Measurements from ENCODE around the gene SPNS3. TPM values are rescaled to one million over a fixed set of nuclear protein-coding genes. Genes with fewer than 3 reads are reported as not detected.

The SPNS3 gene
- total RNA-seq, 5 donors from 2014 or later (not counting 1 experiment from before 2014, with no cell fraction given): 2.3 to 5.4 (median 4.6) TPM

- Mint-ChIP-seq H3K9me3 (no peaks in the 10 kb centered on the region), H3K27ac (no peak overlapping the region), H3K36me3 (no peaks in the 10 kb centered on the region), H3K4me3 (no peak overlapping the region), H3K4me1 (peaks cover 4% of the 10 kb centered on the region in 3 donors), H3K27me3 (no peaks in the 10 kb centered on the region)
- Histone ChIP-seq H3K36me3 (ENCODE audit: control insufficient read depth in 2 of 2, extremely low read depth in 1 of 2, insufficient read depth in 1 of 2, low read length in 1 of 2) (no peaks in the 10 kb centered on the region), H3K27me3 (replicated peaks in 1 of 2; ENCODE audit: control insufficient read depth in 2 of 2, extremely low read depth in 1 of 2, insufficient read depth in 2 of 2, low read length in 1 of 2) (peaks cover 0 to 20% of the 10 kb centered on the region in 2 experiments), H3K9me3 (no peaks in the 10 kb centered on the region), H3K4me1 (ENCODE audit: control insufficient read depth in 1 of 2, extremely low read depth in 1 of 2, insufficient read depth in 2 of 2, low read length in 2 of 2) (peaks cover 0 to 2% of the 10 kb centered on the region in 2 experiments), H3K27ac (ENCODE audit: low read length) (no peak overlapping the region), H3K4me3 (ENCODE audit: control insufficient read depth in 1 of 2, extremely low read depth in 1 of 2, low read length in 1 of 2) (no peak overlapping the region)
- WGBS (ENCODE audit: insufficient coverage): 92% methylated on average over 4 of the region's 5 CpGs
- CTCF ChIA-PET: no interaction called here
- DNase-seq (no peak), ATAC-seq (replicated peaks in 1 of 4) (no peak)
- POLR2A ChIA-PET: no interaction called here
These were observed 81.8 kb downstream of the SPNS3 start for GRCh38 chr17:4515501-4515900.

DNA sequence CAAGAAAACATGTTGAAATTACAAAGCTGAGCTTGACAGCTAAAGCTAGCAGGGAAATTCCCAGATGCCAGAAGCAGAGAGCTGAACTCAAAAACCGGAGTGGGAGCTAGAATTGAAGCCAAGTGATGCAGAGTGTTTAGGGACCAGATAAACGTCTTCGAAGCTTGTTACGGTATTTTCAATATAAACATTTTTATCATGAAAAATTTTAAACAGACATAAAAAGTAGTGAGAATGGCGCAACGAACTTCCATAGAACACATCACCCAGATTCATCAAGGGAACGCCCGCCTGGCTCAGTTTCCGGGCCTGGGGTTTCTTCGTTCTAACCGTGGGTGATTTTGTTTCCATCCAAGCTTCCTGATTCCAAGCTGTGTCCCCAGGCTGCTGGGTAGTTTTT, 83.0 kb downstream of the SPNS3 start:
- no peaks in the 10 kb centered on the region for H3K36me3 Mint-ChIP-seq
- no peak overlapping the region for H3K27ac Mint-ChIP-seq
- CTCF ChIA-PET: interaction anchor here in 1 of 2 donors (0.6 kb wide), 1 partner anchor 1073 kb away, joined by 3 read pairs; no protein-coding TSS in a partner anchor

DNA sequence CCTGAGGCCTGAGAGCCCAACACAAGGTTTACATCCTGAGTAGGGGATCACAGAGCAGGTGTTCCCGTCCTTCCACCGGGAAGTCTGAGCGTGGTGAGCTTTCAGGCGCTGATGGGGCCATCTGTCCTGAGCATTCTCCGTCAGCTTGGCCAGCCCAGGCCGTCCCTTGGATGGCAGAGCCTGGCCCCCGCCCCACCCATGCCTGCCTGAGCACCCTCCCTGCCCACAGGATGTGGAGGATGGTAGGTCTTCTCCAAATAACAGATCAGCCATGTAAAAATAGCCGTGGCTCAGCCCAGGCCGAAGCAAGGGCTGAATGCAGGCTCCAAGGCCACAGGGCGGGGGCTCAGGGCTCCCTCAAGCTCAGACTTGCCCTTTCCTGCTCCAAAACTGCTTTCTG, 85.2 kb downstream of the SPNS3 start:
- WGBS (ENCODE audit: insufficient coverage): 74% methylated on average over 6 of the region's 10 CpGs
- Histone ChIP-seq H3K27ac (ENCODE audit: low read length) (no peak overlapping the region), H3K27me3 (replicated peaks in 1 of 2; ENCODE audit: control insufficient read depth in 2 of 2, extremely low read depth in 1 of 2, insufficient read depth in 2 of 2, low read length in 1 of 2) (peaks cover 0 to 20% of the 10 kb centered on the region in 2 experiments), H3K36me3 (ENCODE audit: control insufficient read depth in 2 of 2, extremely low read depth in 1 of 2, insufficient read depth in 1 of 2, low read length in 1 of 2) (no peaks in the 10 kb centered on the region), H3K9me3 (no peaks in the 10 kb centered on the region), H3K4me3 (ENCODE audit: control insufficient read depth in 1 of 2, extremely low read depth in 1 of 2, low read length in 1 of 2) (no peak overlapping the region), H3K4me1 (ENCODE audit: control insufficient read depth in 1 of 2, extremely low read depth in 1 of 2, insufficient read depth in 2 of 2, low read length in 2 of 2) (peaks cover 0 to 2% of the 10 kb centered on the region in 2 experiments)
- ChIA-PET CTCF (no interaction called here), POLR2A (no interaction called here)
- H3K9me3 Mint-ChIP-seq: no peaks in the 10 kb centered on the region
- ATAC-seq (replicated peaks in 1 of 4) (no peak), DNase-seq (no peak)
- H3K4me3 Mint-ChIP-seq: no peak overlapping the region
- no peaks in the 10 kb centered on the region for H3K36me3 Mint-ChIP-seq
- H3K27ac Mint-ChIP-seq: no peak overlapping the region
- H3K27me3 Mint-ChIP-seq: no peaks in the 10 kb centered on the region
- no peaks in the 10 kb centered on the region for H3K4me1 Mint-ChIP-seq

More for the DNA sequence above, 83.0 kb downstream of the SPNS3 start:
- Histone ChIP-seq H3K9me3 (no peaks in the 10 kb centered on the region), H3K36me3 (ENCODE audit: control insufficient read depth in 2 of 2, extremely low read depth in 1 of 2, insufficient read depth in 1 of 2, low read length in 1 of 2) (no peaks in the 10 kb centered on the region), H3K27me3 (replicated peaks in 1 of 2; ENCODE audit: control insufficient read depth in 2 of 2, extremely low read depth in 1 of 2, insufficient read depth in 2 of 2, low read length in 1 of 2) (peaks cover 0 to 19% of the 10 kb centered on the region in 2 experiments), H3K27ac (ENCODE audit: low read length) (no peak overlapping the region), H3K4me1 (ENCODE audit: control insufficient read depth in 1 of 2, extremely low read depth in 1 of 2, insufficient read depth in 2 of 2, low read length in 2 of 2) (peaks cover 0 to 2% of the 10 kb centered on the region in 2 experiments), H3K4me3 (ENCODE audit: control insufficient read depth in 1 of 2, extremely low read depth in 1 of 2, low read length in 1 of 2) (no peak overlapping the region)
- H3K27me3 Mint-ChIP-seq: no peaks in the 10 kb centered on the region
- no peaks in the 10 kb centered on the region for H3K4me1 Mint-ChIP-seq
- ATAC-seq (replicated peaks in 1 of 4) (no peak), DNase-seq (no peak)
- WGBS (ENCODE audit: insufficient coverage): 92% methylated on average over 2 of the region's 11 CpGs
- POLR2A ChIA-PET: no interaction called here
- H3K4me3 Mint-ChIP-seq: no peak overlapping the region
- no peaks in the 10 kb centered on the region for H3K9me3 Mint-ChIP-seq

DNA sequence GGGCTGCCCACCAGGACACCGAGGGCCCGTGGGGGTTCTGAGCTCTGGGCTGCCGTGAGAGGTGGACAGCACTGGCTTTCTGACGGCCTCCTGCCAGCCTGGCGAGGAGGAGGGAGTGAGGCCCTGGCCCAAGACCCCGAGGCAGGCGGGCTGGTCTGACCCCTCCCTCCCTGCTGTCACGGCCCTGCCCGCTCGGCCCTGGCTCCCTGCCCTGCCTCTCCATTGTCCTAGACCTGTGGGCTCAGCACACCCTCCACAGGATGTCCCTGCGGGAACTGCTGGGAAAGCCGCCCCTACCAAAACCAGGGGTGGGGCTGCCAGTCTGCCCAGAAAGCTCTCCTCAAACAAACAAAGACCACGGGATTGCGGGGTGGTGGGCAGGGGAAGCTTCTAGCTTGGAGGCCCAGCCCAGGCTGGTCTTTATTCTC, 85.6 kb downstream of the SPNS3 start:
- Histone ChIP-seq H3K27ac (ENCODE audit: low read length) (no peak overlapping the region), H3K4me3 (ENCODE audit: control insufficient read depth in 1 of 2, extremely low read depth in 1 of 2, low read length in 1 of 2) (no peak overlapping the region), H3K36me3 (ENCODE audit: control insufficient read depth in 2 of 2, extremely low read depth in 1 of 2, insufficient read depth in 1 of 2, low read length in 1 of 2) (no peaks in the 10 kb centered on the region), H3K4me1 (ENCODE audit: control insufficient read depth in 1 of 2, extremely low read depth in 1 of 2, insufficient read depth in 2 of 2, low read length in 2 of 2) (peaks cover 0 to 2% of the 10 kb centered on the region in 2 experiments), H3K27me3 (replicated peaks in 1 of 2; ENCODE audit: control insufficient read depth in 2 of 2, extremely low read depth in 1 of 2, insufficient read depth in 2 of 2, low read length in 1 of 2) (peaks cover 0 to 18% of the 10 kb centered on the region in 2 experiments), H3K9me3 (no peaks in the 10 kb centered on the region)
- CTCF ChIA-PET: no interaction called here
- POLR2A ChIA-PET: no interaction called here
- H3K4me3 Mint-ChIP-seq: no peak overlapping the region
- DNase-seq: no peak
- H3K36me3 Mint-ChIP-seq: no peaks in the 10 kb centered on the region
- no peaks in the 10 kb centered on the region for H3K9me3 Mint-ChIP-seq
- no peak overlapping the region for H3K27ac Mint-ChIP-seq
- 92% methylated on average over 10 of the region's 14 CpGs for WGBS (ENCODE audit: insufficient coverage)
- H3K27me3 Mint-ChIP-seq: no peaks in the 10 kb centered on the region
- no peaks in the 10 kb centered on the region for H3K4me1 Mint-ChIP-seq
- no peak for ATAC-seq (replicated peaks in 1 of 4)

- H3K9me3 ChIP-seq: no peaks in the 10 kb centered on the region
- no peaks in the 10 kb centered on the region for H3K36me3 ChIP-seq (ENCODE audit: control insufficient read depth in 2 of 2, extremely low read depth in 1 of 2, insufficient read depth in 1 of 2, low read length in 1 of 2)
- Mint-ChIP-seq H3K36me3 (no peaks in the 10 kb centered on the region), H3K27me3 (no peaks in the 10 kb centered on the region), H3K4me3 (no peak overlapping the region), H3K4me1 (no peaks in the 10 kb centered on the region), H3K27ac (no peak overlapping the region), H3K9me3 (no peaks in the 10 kb centered on the region)
- H3K4me3 ChIP-seq (ENCODE audit: control insufficient read depth in 1 of 2, extremely low read depth in 1 of 2, low read length in 1 of 2): no peak overlapping the region
- CTCF ChIA-PET: no interaction called here
- ATAC-seq (replicated peaks in 1 of 4) (no peak), DNase-seq (no peak)
- H3K4me1 ChIP-seq (ENCODE audit: control insufficient read depth in 1 of 2, extremely low read depth in 1 of 2, insufficient read depth in 2 of 2, low read length in 2 of 2): peaks cover 0 to 2% of the 10 kb centered on the region in 2 experiments
- peaks cover 0 to 18% of the 10 kb centered on the region in 2 experiments for H3K27me3 ChIP-seq (replicated peaks in 1 of 2; ENCODE audit: control insufficient read depth in 2 of 2, extremely low read depth in 1 of 2, insufficient read depth in 2 of 2, low read length in 1 of 2)
- POLR2A ChIA-PET: no interaction called here
- 89% methylated on average over 12 of the region's 19 CpGs for WGBS (ENCODE audit: insufficient coverage)
- no peak overlapping the region for H3K27ac ChIP-seq (ENCODE audit: low read length)
These were observed 86.5 kb downstream of the SPNS3 start for GRCh38 chr17:4520060-4520893.

DNA sequence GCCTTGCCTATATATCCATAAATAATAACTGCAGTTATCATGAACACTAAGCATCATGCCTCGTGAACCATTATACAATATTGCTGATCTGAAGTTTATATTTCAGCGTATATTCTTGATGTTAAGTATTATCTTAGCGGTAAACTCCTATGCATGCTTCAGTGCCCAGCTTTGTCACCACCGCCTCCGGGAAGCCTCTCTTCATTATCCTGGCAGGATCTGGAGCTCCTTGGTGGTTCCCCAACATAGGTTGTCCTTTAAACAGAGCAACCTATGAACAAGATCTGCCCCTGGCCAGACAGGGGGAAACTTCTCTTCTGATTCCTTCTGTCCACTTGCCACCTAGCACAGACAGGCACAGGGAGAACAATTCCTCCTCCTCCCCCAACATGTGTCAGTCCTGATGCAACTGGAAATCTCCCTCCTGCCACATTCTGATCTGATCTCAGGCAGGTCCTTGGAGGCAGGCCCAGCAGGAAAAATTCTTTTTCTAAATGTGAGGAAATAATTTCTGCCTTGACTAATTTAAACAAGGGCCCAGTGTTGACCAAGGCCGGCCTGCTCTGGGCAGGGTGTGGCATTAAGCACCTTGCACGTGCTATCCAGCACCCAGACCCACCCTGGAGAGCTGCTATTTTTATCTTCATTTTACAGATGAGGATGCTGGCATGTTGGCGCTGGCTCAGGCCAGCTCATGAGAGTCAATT, 87.3 kb downstream of the SPNS3 start:
- H3K4me3 ChIP-seq (ENCODE audit: control insufficient read depth in 1 of 2, extremely low read depth in 1 of 2, low read length in 1 of 2): no peak overlapping the region

More for the DNA sequence above, 87.3 kb downstream of the SPNS3 start:
- DNase-seq (no peak), ATAC-seq (replicated peaks in 1 of 4) (no peak)
- 94% methylated on average over 3 of the region's 8 CpGs for WGBS (ENCODE audit: insufficient coverage)
- ChIA-PET POLR2A (interaction anchor here in 1 of 2 donors (0.6 kb wide), 1 partner anchor 780 kb away, joined by 6 read pairs; no protein-coding TSS in a partner anchor), CTCF (no interaction called here)
- no peaks in the 10 kb centered on the region for H3K9me3 Mint-ChIP-seq
- Histone ChIP-seq H3K9me3 (no peaks in the 10 kb centered on the region), H3K27me3 (replicated peaks in 1 of 2; ENCODE audit: control insufficient read depth in 2 of 2, extremely low read depth in 1 of 2, insufficient read depth in 2 of 2, low read length in 1 of 2) (peaks cover 0 to 18% of the 10 kb centered on the region in 2 experiments), H3K27ac (ENCODE audit: low read length) (no peak overlapping the region), H3K4me1 (ENCODE audit: control insufficient read depth in 1 of 2, extremely low read depth in 1 of 2, insufficient read depth in 2 of 2, low read length in 2 of 2) (peaks cover 0 to 2% of the 10 kb centered on the region in 2 experiments), H3K36me3 (ENCODE audit: control insufficient read depth in 2 of 2, extremely low read depth in 1 of 2, insufficient read depth in 1 of 2, low read length in 1 of 2) (no peaks in the 10 kb centered on the region)
- H3K4me1 Mint-ChIP-seq: no peaks in the 10 kb centered on the region
- H3K27me3 Mint-ChIP-seq: no peaks in the 10 kb centered on the region
- no peak overlapping the region for H3K4me3 Mint-ChIP-seq
- no peaks in the 10 kb centered on the region for H3K36me3 Mint-ChIP-seq
- no peak overlapping the region for H3K27ac Mint-ChIP-seq

Data from T-cell (primary cell).